ENCODE measurements around the gene GDPD3.

The GDPD3 gene

DNA sequence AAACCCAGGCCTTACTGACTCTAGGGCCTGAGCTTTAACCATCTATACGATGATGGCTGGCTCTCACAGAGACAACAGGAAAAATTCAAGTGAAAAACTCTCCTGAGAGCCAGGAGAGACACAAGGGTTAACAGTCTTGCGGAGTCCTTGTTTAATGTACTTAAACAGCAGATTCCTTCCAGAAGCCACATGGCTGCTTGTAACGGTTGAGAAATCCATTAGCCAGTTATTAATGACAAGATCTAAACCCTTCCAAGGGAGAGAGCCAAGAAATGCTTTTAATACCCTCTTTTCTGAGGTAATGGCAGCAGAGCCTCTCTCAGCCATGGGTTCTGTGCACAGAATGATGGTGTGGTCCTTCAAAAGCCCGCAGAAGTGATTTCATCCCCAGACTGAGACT lies 53.0 kb downstream of the GDPD3 start:
- DNase-seq, result no peak

DNA sequence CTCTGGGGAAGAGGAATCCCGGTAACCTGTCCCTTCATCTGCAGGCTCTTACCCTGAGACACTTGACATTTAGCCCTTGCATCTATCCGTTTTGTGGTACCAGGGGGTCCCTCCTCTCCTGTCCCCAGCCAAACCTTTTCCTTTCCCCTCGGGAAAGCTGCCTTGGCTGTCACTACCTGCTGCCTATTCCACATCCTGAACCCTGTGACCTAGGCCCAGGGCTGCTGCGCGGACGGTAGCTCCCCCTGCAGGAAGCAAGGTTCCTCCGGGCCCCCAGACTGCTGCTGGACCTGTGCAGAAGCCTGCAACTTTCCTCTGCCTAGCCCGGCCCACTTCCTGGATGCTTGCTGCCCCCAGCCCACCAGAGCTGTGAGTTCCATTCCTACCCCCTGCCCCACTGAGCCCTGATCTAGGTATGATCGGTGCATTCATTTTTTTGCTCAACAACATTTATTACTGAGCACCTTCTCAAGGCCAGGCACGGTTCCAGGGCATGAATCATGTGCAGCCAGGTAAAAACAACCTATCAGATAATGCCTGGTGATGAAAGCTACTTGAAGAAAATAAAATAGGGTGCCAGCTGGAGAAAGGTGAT lies 58.3 kb downstream of the GDPD3 start:
- DNase-seq, result peak in 4 of 51 donors; percentile 3 to 11 (median 8)
